ENCODE measurements around the gene CD44.

CD44 gene

GRCh38 chr11:35160902-35161597, 22.1 kb downstream of the CD44 start:
- no peak for DNase-seq

- peak; percentile 60 for DNase-seq
Measured at GRCh38 chr11:35162745-35163144, 23.8 kb downstream of the CD44 start.

- DNase-seq, result peak; percentile 35
Measured at GRCh38 chr11:35163209-35163608, 24.2 kb downstream of the CD44 start.

GRCh38 chr11:35163702-35164496, 24.9 kb downstream of the CD44 start:
- DNase-seq, result peak; percentile 38

- DNase-seq, result no peak
Measured at GRCh38 chr11:35165030-35165422, 26.1 kb downstream of the CD44 start.

- DNase-seq, result peak; percentile 46
Measured at GRCh38 chr11:35165423-35166368, 26.7 kb downstream of the CD44 start.

- peak; percentile 91 for DNase-seq
Measured at GRCh38 chr11:35166369-35167360, 27.7 kb downstream of the CD44 start.

GRCh38 chr11:35167426-35167954, 28.5 kb downstream of the CD44 start:
- DNase-seq, result peak; percentile 58

GRCh38 chr11:35168671-35169070, 29.7 kb downstream of the CD44 start:
- no peak for DNase-seq

- DNase-seq, result no peak
Measured at GRCh38 chr11:35169112-35169511, 30.1 kb downstream of the CD44 start.

- DNase-seq, result no peak
Measured at GRCh38 chr11:35169754-35170153, 30.8 kb downstream of the CD44 start.

- DNase-seq, result no peak
Measured at GRCh38 chr11:35170503-35170902, 31.5 kb downstream of the CD44 start.

GRCh38 chr11:35171226-35171625, 32.3 kb downstream of the CD44 start:
- no peak for DNase-seq

- DNase-seq, result peak; percentile 75
Measured at GRCh38 chr11:35173011-35173511, 34.1 kb downstream of the CD44 start.

GRCh38 chr11:35173616-35174566, 34.9 kb downstream of the CD44 start:
- DNase-seq, result no peak

- DNase-seq, result peak; percentile 91
Measured at GRCh38 chr11:35174666-35175065, 35.7 kb downstream of the CD44 start.

GRCh38 chr11:35177370-35177769, 38.4 kb downstream of the CD44 start:
- no peak for DNase-seq

GRCh38 chr11:35178067-35178805, 39.3 kb downstream of the CD44 start:
- no peak for DNase-seq

GRCh38 chr11:35178873-35179272, 39.9 kb downstream of the CD44 start:
- peak; percentile 21 for DNase-seq
